ENCODE data around the gene ATF7IP. TPM values are rescaled to one million over a fixed set of nuclear protein-coding genes. Genes with fewer than 3 reads are reported as not detected.
A peak's percentile ranks its signal among the peaks of the same experiment; 100 is the strongest.

The ATF7IP gene
- total and polyA plus RNA-seq, 2 experiments from 2014 or later, result 42.8 to 100 TPM

- Histone ChIP-seq H3K9me3 (ENCODE audit: low read depth) (no peaks in the 10 kb centered on the region), H3K36me3 (peaks cover 27% of the 10 kb centered on the region), H3K4me3 (no peak overlapping the region), H3K27me3 (no peaks in the 10 kb centered on the region), H3K27ac (peak overlapping the region; percentile 29), H3K4me1 (ENCODE audit: low read depth) (no peaks in the 10 kb centered on the region)
- peak; percentile 62 to 70 for DNase-seq (ENCODE audit: low read depth in 1 of 2, low spot score in 1 of 2)
- TF ChIP-seq CTCF (IDR thresholded peaks at IDR 0.05; ENCODE audit: low read depth, low read length), result peak; percentile 69
Measured at GRCh38 chr12:14454098-14454907, 88.8 kb downstream of the ATF7IP start.

- no peak overlapping the region for H3K4me3 ChIP-seq
- H3K27me3 ChIP-seq, result no peaks in the 10 kb centered on the region
- peak overlapping the region; percentile 8 for H3K27ac ChIP-seq
- H3K9me3 ChIP-seq (ENCODE audit: low read depth), result no peaks in the 10 kb centered on the region
- no peak for DNase-seq (ENCODE audit: low read depth in 1 of 2, low spot score in 1 of 2)
- no peaks in the 10 kb centered on the region for H3K4me1 ChIP-seq (ENCODE audit: low read depth)
- H3K36me3 ChIP-seq, result peaks cover 53% of the 10 kb centered on the region
- TF ChIP-seq CTCF (IDR thresholded peaks at IDR 0.05; ENCODE audit: low read depth, low read length), result no peak
Measured at GRCh38 chr12:14460212-14460841, 94.8 kb downstream of the ATF7IP start.

- H3K4me3 ChIP-seq, result no peak overlapping the region
- no peak for TF ChIP-seq CTCF (IDR thresholded peaks at IDR 0.05; ENCODE audit: low read depth, low read length)
- H3K9me3 ChIP-seq (ENCODE audit: low read depth), result peaks cover 2% of the 10 kb centered on the region
- no peaks in the 10 kb centered on the region for H3K27me3 ChIP-seq
- no peaks in the 10 kb centered on the region for H3K4me1 ChIP-seq (ENCODE audit: low read depth)
- no peak for DNase-seq (ENCODE audit: low read depth in 1 of 2, low spot score in 1 of 2)
- H3K36me3 ChIP-seq, result peaks cover 35% of the 10 kb centered on the region
- no peak overlapping the region for H3K27ac ChIP-seq
Measured at GRCh38 chr12:14471497-14471896, 106.0 kb downstream of the ATF7IP start.

- TF ChIP-seq CTCF (IDR thresholded peaks at IDR 0.05; ENCODE audit: low read depth, low read length), result no peak
- Histone ChIP-seq H3K27ac (no peak overlapping the region), H3K27me3 (no peaks in the 10 kb centered on the region), H3K4me1 (ENCODE audit: low read depth) (no peaks in the 10 kb centered on the region), H3K9me3 (ENCODE audit: low read depth) (peaks cover 2% of the 10 kb centered on the region), H3K4me3 (no peak overlapping the region), H3K36me3 (peaks cover 41% of the 10 kb centered on the region)
- peak in 1 of 2 donors; percentile 31 for DNase-seq (ENCODE audit: low read depth in 1 of 2, low spot score in 1 of 2)
Measured at GRCh38 chr12:14473707-14474287, 108.3 kb downstream of the ATF7IP start.

GRCh38 chr12:14479004-14479403, 113.5 kb downstream of the ATF7IP start:
- no peak overlapping the region for H3K4me3 ChIP-seq
- H3K4me1 ChIP-seq (ENCODE audit: low read depth), result no peaks in the 10 kb centered on the region
- H3K27me3 ChIP-seq, result no peaks in the 10 kb centered on the region
- TF ChIP-seq CTCF (IDR thresholded peaks at IDR 0.05; ENCODE audit: low read depth, low read length), result no peak
- no peak for DNase-seq (ENCODE audit: low read depth in 1 of 2, low spot score in 1 of 2)
- H3K36me3 ChIP-seq, result peaks cover 67% of the 10 kb centered on the region
- peaks cover 2% of the 10 kb centered on the region for H3K9me3 ChIP-seq (ENCODE audit: low read depth)
- H3K27ac ChIP-seq, result no peak overlapping the region

Measured in cardiac muscle cell (in vitro differentiated cells and primary cell).